Fibroblast of peridontal ligament (primary cell): Measurements from ENCODE around the gene MYO1C.
"Not testable (repeated sequence)": the region's sequence is repeated elsewhere in the genome, so short reads cannot be mapped to it uniquely, and the experiment has no call there.

Source experiments
- DNase-seq: peaks from one replicate; pipeline ENCODE4 v3.0.0-alpha.2; 2010; ENCODE audit errors: extremely low read depth

MYO1C gene, protein sequence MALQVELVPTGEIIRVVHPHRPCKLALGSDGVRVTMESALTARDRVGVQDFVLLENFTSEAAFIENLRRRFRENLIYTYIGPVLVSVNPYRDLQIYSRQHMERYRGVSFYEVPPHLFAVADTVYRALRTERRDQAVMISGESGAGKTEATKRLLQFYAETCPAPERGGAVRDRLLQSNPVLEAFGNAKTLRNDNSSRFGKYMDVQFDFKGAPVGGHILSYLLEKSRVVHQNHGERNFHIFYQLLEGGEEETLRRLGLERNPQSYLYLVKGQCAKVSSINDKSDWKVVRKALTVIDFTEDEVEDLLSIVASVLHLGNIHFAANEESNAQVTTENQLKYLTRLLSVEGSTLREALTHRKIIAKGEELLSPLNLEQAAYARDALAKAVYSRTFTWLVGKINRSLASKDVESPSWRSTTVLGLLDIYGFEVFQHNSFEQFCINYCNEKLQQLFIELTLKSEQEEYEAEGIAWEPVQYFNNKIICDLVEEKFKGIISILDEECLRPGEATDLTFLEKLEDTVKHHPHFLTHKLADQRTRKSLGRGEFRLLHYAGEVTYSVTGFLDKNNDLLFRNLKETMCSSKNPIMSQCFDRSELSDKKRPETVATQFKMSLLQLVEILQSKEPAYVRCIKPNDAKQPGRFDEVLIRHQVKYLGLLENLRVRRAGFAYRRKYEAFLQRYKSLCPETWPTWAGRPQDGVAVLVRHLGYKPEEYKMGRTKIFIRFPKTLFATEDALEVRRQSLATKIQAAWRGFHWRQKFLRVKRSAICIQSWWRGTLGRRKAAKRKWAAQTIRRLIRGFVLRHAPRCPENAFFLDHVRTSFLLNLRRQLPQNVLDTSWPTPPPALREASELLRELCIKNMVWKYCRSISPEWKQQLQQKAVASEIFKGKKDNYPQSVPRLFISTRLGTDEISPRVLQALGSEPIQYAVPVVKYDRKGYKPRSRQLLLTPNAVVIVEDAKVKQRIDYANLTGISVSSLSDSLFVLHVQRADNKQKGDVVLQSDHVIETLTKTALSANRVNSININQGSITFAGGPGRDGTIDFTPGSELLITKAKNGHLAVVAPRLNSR

DNA sequence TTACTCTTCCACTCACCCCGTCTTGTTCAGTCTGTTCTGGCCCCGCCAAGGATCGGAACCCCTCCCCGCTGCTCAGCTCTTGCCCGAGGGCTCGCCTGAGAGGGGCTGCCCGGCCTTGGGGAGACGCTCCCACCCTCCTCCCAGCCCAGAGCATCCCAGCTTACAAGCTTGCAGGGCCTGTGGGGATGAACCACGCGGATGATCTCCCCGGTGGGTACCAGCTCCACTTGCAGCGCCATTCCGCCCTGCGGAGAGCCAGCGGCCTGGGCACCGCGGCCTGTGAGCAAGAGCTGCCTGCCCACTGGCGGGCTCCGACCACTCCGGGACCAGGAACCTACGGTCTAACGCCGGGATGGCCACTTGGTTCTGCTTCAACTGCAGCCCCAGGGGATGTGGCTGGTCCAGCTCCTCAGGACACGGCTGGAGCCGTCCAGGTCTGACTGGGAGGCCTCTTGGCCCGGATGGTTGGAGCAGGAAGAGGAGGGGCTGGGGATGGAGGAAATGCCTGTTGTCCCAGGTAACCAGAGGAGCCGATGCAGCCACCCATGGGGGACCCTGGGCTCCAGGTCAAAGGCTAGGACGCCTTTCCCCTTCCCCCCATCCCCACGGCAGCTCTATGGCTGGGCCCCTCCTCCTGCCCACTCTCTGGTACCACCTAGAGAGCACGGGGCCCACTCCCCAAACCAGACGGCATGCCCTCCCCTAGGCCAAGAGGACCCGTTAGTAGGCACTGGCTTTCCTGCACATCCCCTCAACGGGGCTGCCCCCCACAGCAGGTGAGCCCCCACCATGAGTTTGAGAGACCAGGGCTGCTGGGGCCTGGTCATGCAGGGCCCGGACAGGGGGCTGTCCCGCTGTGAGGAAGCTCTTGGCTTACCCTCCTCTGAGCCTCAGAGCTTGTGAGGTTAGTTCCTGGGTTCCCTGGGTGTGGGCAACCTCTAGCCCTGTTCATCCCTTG lies at the start of gene MYO1C:
Gene MYO1C, minus strand, starts transcription at position 438 of the 958 bp plus-strand sequence. Its CDS starts 199 bp downstream, at position 239.
- no peak for DNase-seq

DNA sequence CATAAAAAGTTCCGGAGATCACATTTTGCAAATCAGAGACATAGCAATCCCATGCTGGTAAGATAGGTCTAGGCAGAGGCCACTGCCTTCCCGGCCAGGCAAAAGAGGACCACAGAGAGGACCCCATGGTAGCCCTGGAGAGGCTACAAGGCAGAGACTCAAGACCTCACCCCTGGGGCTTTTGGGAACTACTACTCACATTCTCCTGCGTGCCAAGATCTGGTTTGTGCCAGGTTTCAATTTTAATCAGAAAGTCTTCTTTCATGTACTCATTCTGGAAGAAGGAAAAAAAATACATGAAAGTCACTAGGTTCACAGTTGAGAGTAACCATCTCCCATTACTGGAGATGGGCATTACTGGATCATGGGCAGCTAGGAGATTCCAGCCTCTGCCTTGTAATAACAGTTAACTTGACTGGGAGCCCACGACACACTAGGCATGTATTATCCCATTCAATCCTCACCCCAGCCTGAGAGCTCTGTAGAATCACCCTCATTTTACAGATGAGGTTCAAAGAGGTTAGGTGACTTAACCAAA lies 49.0 kb upstream of the MYO1C start:
- no peak for DNase-seq

DNA sequence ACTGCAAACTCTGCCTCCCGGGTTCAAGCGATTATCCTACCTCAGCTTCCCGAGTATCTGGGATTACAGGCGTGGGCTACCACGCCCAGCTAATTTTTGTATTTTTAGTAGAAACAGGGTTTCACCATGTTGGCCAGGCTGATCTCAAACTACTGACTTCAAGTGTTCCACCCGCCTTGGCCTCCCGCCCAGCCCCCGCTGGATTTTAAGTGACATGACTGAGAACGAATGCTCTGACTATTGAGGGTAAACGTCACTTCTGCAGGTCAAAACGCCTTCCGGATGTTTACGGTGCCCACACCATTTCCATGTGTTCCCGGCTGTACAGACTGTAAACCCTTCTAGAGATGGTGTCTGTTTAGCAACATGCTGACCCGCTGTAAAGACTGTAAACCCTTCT lies 47.3 kb upstream of the MYO1C start:
- no peak for DNase-seq

DNA sequence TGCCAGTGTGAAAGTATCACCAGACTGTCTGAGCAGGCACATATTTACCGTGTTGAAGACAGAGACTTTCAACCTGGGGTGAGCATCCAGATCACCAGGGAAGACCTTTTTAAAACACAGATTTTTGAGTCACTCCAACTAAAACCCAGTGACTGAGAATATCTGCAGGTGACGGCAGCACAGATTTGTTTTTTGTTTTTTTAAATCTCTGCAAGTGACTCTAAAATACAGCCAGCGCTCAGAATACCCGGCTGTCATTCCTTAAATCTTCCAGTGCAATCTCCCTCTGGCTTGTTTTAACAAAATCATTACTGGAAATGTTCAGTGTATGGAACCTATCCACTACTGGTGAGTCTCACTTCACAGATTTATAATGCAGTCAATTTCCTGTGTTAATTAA lies 43.3 kb upstream of the MYO1C start:
- DNase-seq: no peak

DNA sequence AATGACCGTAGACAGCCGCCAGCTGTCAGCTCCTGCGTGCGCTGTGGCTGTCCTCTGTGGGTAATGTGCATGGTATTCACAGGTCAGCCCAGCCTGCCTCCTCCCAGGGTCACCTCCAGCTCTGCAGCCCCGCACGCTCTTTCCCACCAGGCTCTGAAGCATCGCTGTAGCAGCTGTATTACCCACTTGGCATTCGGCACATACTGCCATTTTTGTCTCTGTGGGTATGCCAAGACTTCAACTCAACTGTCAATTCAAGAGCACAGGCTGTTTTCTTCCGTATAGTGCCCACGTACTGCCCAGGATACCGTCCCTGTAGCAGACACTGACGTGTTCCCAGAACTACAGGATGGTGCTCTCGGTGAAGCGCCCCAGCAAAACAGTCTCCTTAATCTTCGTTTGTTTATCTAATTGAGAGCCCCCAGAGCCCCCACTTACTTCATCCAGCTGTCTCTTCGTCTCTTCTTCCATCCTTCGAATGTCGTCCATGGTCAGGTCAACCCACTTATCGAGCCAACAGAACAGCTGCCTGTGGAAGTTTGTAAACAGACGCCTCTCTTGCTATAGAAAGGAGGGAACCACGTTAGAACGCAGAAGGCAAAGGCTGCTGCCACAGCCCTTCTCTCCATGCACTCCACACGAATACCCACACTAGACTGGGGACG lies 41.3 kb upstream of the MYO1C start:
- no peak for DNase-seq

DNA sequence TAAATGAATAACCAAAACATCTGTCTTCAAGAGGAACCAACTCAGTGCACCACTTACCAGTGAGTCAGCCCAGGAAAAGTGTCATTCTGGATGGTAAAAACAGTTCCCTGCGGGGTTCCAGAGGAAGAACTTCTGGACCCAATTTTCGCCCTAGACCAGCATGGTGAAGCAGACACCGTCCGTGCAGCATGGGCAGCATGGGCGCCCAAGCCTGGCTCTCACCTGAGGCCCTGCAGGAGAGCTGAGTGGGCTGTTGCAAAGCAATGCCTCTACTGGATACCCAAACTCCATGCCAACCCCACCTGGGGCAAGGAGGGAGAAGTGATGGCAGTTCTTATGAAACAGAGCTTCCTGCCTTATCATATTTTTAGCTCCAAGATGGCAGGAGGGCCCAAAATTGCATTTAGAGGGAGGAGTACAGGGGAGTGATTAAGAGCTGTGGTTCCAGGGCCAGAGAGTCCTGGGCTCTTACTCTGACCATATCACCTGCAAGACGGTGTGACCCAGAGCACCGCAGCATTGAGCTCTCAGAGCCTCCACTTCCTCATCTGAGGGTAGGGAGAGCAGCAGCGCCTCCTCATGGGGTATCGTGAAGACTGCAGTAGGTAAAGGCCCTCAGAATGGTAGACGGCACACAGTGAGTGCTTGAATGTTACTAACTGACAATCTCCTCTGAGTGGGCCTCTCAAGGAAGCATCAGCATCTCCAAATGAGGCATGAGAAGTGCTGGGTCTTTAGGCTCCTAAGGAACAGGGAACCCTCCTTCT lies 40.5 kb upstream of the MYO1C start:
- DNase-seq: no peak

DNA sequence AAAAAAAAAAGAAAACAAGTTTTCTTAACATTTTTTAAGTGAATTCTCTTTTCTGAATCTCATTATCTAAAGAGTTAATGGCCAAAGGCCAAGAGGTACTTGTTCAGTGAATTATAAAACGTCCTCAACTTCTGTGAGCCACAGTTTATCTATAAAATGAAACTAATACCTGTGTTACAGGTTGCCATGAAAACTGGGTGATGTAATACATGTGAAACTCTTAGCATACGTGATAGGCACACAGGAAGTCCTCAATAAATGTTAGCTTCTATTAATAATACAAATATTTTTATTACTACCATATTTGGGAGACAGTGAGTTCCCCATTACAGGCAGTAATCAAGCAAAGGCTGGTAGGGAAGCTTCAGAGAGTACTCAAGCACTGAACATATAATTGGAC lies 37.4 kb upstream of the MYO1C start:
- DNase-seq: no peak

DNA sequence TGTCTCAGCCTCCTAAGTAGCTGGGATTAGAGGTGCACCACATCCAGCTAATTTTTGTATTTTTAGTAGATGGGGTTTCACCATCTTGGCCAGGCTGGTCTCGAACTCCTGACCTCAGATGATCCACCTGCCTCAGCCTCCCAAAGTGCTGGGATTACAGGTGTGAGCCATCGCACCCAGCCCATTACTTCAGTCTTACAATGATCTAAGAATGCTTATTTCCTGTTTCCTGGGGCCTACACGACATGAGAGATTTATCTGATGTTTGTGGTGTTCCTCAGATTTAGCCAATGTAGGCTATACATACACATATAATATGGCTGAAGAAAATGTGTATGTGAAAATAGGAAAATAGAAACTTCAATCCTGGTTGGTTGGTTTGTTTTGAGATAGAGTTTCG lies 34.4 kb upstream of the MYO1C start:
- not testable (repeated sequence) for DNase-seq

DNA sequence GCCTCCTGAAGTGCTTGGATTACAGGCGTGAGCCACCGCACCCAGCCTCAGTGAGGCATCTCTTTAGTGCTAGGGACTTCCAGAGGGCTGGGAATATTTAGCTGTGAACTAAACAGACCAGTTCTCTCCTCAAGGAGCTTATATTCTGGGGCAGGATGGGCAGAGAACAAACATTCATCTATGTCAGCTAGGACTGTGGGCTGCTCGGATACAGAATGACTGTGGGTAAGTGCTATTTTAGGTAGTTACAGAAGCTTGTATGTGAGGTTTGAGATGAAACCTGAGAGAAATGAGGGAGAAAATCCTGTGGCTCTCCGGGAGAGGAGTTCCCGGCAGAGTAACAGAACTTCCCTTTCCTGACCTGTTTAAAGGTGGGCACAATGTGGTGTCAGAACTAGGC lies 30.1 kb upstream of the MYO1C start:
- DNase-seq: no peak

DNA sequence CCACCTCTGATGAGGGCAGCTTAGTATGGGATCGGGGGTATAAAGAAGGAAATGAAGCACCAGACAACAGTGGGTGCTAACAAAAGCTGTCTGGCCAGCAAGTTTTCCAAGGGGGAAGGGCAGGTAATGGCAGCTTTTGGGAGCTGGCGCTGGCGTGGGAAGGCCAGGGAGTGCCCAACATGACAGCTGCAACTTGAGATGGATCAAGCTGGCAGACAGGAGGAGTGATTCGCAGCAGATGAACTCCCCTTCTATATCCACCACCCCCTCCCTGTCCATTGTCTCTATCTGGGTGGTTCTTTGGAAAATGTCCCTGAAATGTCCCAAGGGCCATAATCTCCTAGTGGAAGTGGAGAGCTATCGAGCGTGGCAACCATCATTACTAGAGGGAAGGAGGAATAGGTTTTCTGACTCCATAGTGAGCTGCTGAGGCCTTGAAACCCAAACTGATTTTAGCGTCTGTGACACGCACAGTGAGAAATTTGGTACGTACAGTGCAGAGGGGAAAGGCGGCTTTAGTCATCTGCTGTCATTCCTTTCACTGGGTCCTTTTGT lies 28.7 kb upstream of the MYO1C start:
- no peak for DNase-seq

DNA sequence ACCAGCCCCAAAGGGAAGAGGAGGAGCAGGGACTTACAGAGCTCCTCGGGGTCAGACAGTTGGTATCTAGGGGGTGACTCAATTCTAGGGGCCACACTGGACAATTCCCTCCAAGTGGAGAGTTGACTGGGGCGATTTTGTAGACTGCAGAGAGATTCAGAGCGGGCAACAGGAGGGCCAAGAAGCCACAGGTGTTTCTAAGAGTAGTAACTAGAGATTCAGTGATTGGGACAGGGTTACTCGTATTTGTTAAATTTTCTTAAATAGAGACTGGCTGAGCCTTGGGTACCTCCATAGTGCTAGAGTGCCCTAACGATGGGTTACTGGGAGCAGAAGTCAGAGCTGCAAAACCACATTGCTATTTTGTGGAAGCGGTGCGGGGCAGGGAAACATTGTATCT lies 27.2 kb upstream of the MYO1C start:
- no peak for DNase-seq

DNA sequence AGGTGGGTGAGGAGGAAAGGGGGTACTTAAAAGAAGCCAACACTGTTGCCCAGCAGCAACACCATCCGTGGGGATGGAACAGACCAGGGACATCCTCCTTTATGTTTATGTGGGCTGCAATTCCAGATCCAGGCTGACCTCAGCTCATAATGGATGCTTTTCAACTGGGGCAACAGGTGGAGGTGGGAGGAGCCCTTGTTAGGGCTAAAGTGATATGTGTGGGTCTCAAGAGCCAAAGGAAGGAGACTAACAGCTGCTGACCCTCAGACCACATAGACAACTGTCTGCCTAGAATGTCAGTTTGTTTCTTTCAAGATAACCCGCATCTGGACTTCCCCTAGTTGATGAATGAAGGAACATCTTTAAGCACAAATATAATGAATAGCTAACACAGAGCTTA lies 25.9 kb upstream of the MYO1C start:
- DNase-seq: no peak

DNA sequence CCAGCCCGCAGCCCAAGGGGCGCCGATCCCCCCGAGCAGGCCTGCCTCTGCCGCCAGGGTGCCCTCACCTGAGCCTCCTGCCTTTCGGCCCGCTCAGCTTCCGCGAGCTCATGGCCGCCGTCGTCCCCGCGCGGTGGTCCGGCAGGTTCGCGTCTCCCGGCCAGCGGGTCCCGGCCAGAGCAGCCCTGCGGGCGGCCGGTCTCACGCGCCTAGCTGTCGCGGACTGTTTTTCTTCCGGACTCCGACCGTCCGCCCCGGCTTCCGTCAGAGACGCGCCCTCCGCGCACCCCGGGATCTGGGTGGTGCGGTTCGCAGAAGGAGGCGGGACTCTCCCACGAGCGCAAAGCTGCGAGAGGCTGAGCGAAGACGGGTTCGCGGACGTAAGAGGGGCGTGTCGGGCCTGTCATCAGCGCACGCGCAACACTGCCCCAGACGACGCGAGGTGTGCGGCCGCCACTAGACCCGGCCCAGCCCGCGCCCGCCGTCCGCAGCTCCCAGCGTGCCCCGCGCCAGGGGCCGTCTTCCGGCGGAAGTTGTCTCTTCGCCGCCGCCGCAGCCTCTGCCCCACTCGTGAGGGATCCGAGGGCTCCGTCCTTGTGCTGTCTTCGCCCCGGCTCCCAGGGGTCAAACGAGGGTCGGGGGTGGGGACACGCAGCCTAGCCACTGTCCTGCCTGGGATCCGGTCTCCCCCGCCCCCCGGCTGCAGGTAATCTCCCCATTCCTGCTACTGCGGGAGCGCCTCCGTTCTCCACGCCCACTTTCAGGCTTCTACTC lies 24.1 kb upstream of the MYO1C start, which contains the start of gene INPP5K:
Gene INPP5K, minus strand, starts transcription at position 225 of the 774 bp plus-strand sequence. Its CDS starts 113 bp downstream, at position 112.
- peak; percentile 97 for DNase-seq

DNA sequence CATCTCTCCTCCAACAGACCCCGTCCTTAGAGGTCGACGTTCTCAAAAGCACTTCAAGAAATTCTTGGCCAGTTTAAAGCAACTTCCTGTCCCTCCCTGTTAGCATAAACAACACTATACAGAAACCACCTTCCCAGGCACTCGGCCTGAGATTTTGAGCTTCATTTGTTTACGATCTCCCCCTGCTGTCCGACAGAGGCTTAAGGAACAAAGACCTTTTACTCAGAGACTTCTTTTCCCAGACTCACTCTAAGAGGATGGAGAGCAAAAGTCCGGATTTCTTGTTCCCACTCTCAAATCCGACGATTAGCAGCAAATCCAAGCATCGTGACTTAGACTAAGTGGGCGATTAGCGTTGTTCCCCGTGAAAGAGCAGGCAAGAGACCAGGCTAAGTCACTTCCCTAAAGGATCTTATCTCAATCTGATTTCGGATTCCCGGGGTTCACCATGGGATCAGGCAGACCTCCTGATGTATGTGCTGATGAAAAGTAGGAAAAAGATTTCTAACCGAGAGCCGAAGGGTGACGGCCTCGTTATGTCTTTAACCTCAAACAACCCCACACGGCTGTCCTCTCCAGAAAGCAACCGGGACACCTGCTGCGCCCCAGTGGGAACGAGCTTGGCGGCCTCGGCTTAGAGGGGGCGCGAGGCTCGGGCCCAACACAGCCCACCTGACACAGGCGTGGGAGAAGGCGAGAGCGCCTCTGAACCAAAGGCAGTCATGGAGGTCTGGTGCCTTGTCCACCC lies 23.3 kb upstream of the MYO1C start:
- DNase-seq: peak; percentile 90

DNA sequence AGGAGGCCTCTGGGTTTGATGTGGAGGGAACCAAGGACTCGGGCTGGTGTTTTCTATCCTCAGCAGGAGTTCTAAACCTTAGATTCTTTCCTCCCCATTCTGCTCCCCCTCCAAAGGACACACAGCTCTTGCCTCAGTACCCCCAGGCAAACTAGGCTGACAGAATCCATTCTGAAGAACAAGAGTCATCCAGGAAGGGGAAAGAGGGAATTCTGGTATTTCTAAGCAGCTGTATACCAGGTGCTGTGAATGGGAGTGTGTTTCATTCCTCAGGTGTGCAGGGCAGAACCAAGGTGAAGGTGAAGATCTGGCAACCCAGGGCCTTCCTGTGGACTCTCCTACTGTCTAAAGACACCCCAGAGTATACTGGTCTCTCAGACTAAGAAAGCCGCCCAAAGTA lies 19.9 kb upstream of the MYO1C start:
- no peak for DNase-seq

DNA sequence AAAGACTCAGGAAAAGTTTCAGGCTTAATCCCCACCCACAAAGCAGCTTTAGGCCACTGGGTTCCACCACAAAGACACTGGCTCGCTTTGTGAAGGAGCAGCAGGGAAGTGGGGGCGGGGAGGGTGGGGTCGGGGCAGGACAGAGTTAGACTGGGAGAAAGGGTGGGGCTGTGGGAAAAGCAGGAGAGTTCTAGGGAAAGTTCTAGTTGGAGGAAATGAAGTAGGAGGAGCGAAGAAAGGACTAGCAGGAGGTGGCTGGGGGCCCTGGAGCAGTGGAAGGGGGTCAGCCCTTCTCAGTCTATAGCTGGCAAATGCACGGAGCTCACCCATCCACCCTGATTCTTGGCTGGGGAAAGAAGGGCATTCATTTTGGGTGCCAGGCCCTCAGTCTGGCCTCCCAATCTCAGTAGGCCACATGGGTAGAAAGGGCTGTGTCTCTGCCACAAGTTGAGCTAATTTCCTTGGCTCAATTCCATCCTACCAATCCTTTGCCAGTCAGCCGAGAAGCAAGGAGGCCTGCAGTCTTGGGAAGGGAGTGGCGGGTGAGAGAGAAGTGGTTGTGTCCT lies 19.4 kb upstream of the MYO1C start:
- DNase-seq: peak; percentile 72

DNA sequence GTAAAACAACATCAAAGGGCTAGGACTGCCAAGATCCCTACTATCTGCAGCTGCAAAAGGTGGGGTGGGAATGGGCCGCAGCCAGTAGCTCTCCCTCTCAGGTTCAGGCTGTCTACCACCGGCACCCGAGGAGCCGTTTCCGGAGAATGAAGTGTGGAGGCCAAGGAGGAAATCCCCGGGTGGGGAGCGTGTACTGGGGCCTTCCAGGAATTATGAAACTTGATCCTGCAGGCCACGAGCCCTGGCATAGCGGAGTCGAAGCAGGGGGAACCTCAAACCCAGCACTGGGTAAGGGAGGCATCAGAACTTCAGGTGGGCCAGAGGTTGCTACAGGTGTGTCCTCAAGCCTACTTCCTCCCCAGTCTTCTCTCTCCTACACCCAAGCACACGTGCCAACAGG lies 18.8 kb upstream of the MYO1C start:
- DNase-seq: no peak
